Naive thymus-derived CD8-positive, alpha-beta T cell (primary cell): ENCODE results near the gene SLC16A11. TPM values are rescaled to one million over a fixed set of nuclear protein-coding genes. Genes with fewer than 3 reads are reported as not detected.

ENCODE experiments used
- ATAC-seq, 2 donors: fragments of 150-1000 bp; cut with Tn5 transposase in 1 of 2; sonication (Bioruptor Pico), chemical (Tn5 transposase) in 1 of 2; 1 replicate in 1 of 2; 2 replicates in 1 of 2; pipeline ENCODE4 v1.10.0; 2021; ENCODE audit warnings: mild to moderate bottlenecking in 2 of 2, moderate library complexity in 2 of 2
- POLR2A ChIA-PET: fragments of 350-600 bp; sonication (Branson Sonifier 250); formaldehyde crosslinking; loops from one replicate; lab custom pipeline; 2021; ENCODE audit warnings: antibody characterized with exemption; lab: Charles Lee
- DNase-seq, 10 donors: peaks; one replicate each; pipeline versions ENCODE4 v3.0.0 to v3.0.0-alpha.2; 2020 to 2022
- H3K27ac Mint-ChIP-seq, 10 donors: one replicate each; pipeline ENCODE4 v1.8.0; 2020 to 2022; ENCODE audit warnings: mild to moderate bottlenecking in 10 of 10, mixed read lengths in 10 of 10, moderate library complexity in 4 of 10, inconsistent platforms in 1 of 10
- H3K27me3 Mint-ChIP-seq, 5 donors: one replicate each; pipeline ENCODE4 v1.8.0; 2021 to 2022; ENCODE audit warnings: mixed read lengths in 5 of 5
- H3K36me3 Mint-ChIP-seq, 3 donors: one replicate each; pipeline ENCODE4 v1.8.0; 2020 to 2022; ENCODE audit warnings: mixed read lengths in 3 of 3, mild to moderate bottlenecking in 2 of 3, inconsistent platforms in 1 of 3
- H3K4me1 Mint-ChIP-seq, 4 donors: one replicate each; pipeline ENCODE4 v1.8.0; 2021 to 2022; ENCODE audit warnings: mixed read lengths in 4 of 4
- H3K4me3 Mint-ChIP-seq, 10 donors: one replicate each; pipeline ENCODE4 v1.8.0; 2020 to 2022; ENCODE audit warnings: mild to moderate bottlenecking in 10 of 10, mixed read lengths in 10 of 10, moderate library complexity in 6 of 10, inconsistent platforms in 1 of 10
- H3K9me3 Mint-ChIP-seq, 9 donors: one replicate each; pipeline ENCODE4 v1.8.0; 2020 to 2022; ENCODE audit warnings: mixed read lengths in 9 of 9, mild to moderate bottlenecking in 3 of 9, inconsistent platforms in 1 of 9, moderate library complexity in 1 of 9
- polyA plus RNA-seq, 3 donors: library from polyadenylated mRNA; unstranded; fragments of 300-500 nt; fragmentation: Illumina TruSeq; gene quantifications; one replicate each; pipeline ENCODE4 v1.2.3, GENCODE V29; 2021
- total RNA-seq, 8 experiments: library from RNA in 2 of 8; stranded (reverse) in 2 of 8; gene quantifications; one replicate each; pipeline ENCODE4 v1.2.3 and lab custom pipeline; 2021 to 2026

SLC16A11 gene
- total and polyA plus RNA-seq, 5 experiments from 2014 or later: 2.0 to 3.5 (median 2.2) TPM

GRCh38 chr17:7035591-7036368, 8.1 kb downstream of the SLC16A11 start, which contains the start of gene SLC16A13:
Gene SLC16A13 (plus strand): TSS chr17:7036015. CDS start chr17:7036383, 368 bp downstream.
- peaks cover 30 to 71% (median 67%) of the 10 kb centered on the region in 4 donors for H3K4me1 Mint-ChIP-seq
- H3K27ac Mint-ChIP-seq: peak within 1 kb of the TSS; percentile 97 to 99 (median 98)

GRCh38 chr17:7034955-7035590, 8.8 kb downstream of the SLC16A11 start:
- H3K36me3 Mint-ChIP-seq: peaks cover 0 to 1% (median 0%) of the 10 kb centered on the region in 3 donors
- DNase-seq (peak in 6 of 10 donors; percentile 32 to 68 (median 54)), ATAC-seq (peak; percentile 50 to 54)
- H3K4me1 Mint-ChIP-seq: peaks cover 36 to 78% (median 71%) of the 10 kb centered on the region in 4 donors
- peak overlapping the region; percentile 91 to 97 (median 94) for H3K4me3 Mint-ChIP-seq
- POLR2A ChIA-PET: interaction anchor here (0.7 to 3.4 kb wide), 19 partner anchors 10 to 1451 kb away, joined by 3 to 81 read pairs (median 4); partner anchors contain the start of genes ASGR1, BCL6B, C17orf100 and FXR2
- H3K27me3 Mint-ChIP-seq: no peaks in the 10 kb centered on the region
- H3K9me3 Mint-ChIP-seq: no peaks in the 10 kb centered on the region
- H3K27ac Mint-ChIP-seq: peak overlapping the region; percentile 97 to 99 (median 98)

More at GRCh38 chr17:7035591-7036368, 8.1 kb downstream of the SLC16A11 start, which contains the start of gene SLC16A13:
- ATAC-seq: peak; percentile 88 to 91
- H3K36me3 Mint-ChIP-seq: peaks cover 0 to 1% (median 0%) of the 10 kb centered on the region in 3 donors
- peak within 1 kb of the TSS; percentile 91 to 97 (median 94) for H3K4me3 Mint-ChIP-seq
- H3K27me3 Mint-ChIP-seq: no peaks in the 10 kb centered on the region
- POLR2A ChIA-PET: interaction anchor here (0.7 to 3.4 kb wide), 20 partner anchors 10 to 1451 kb away, joined by 3 to 81 read pairs (median 4); partner anchors contain the start of genes ASGR1, BCL6B, C17orf100 and FXR2
- peak; percentile 93 to 99 (median 96) for DNase-seq
- no peaks in the 10 kb centered on the region for H3K9me3 Mint-ChIP-seq

- peak; percentile 56 to 68 for ATAC-seq
- Mint-ChIP-seq H3K36me3 (peaks cover 0 to 1% (median 0%) of the 10 kb centered on the region in 3 donors), H3K4me1 (peaks cover 28 to 53% (median 51%) of the 10 kb centered on the region in 4 donors), H3K27me3 (no peaks in the 10 kb centered on the region), H3K4me3 (peak overlapping the region; percentile 49 to 84 (median 74)), H3K9me3 (no peaks in the 10 kb centered on the region), H3K27ac (peak overlapping the region; percentile 73 to 91 (median 79))
- DNase-seq: peak in 2 of 10 donors; percentile 30 to 38
- POLR2A ChIA-PET: interaction anchor here (0.6 kb wide), 1 partner anchor 13 kb away, joined by 3 read pairs; no protein-coding TSS in a partner anchor
Observed at GRCh38 chr17:7029659-7030058, 14.2 kb downstream of the SLC16A11 start.

GRCh38 chr17:7029096-7029495, 14.8 kb downstream of the SLC16A11 start:
- Mint-ChIP-seq H3K4me3 (peak overlapping the region in 9 of 10 donors; percentile 2 to 81 (median 50)), H3K27ac (peak overlapping the region in 9 of 10 donors; percentile 27 to 85 (median 76)), H3K4me1 (peaks cover 29 to 54% (median 50%) of the 10 kb centered on the region in 4 donors), H3K27me3 (no peaks in the 10 kb centered on the region), H3K36me3 (peaks cover 0 to 1% (median 0%) of the 10 kb centered on the region in 3 donors), H3K9me3 (no peaks in the 10 kb centered on the region)
- DNase-seq (no peak), ATAC-seq (no peak)
- POLR2A ChIA-PET: interaction anchor here (0.6 kb wide), 1 partner anchor 142 kb away, joined by 5 read pairs; no protein-coding TSS in a partner anchor

- Mint-ChIP-seq H3K9me3 (no peaks in the 10 kb centered on the region), H3K36me3 (no peaks in the 10 kb centered on the region), H3K4me3 (no peak overlapping the region), H3K4me1 (peaks cover 34 to 61% (median 54%) of the 10 kb centered on the region in 4 donors), H3K27me3 (peaks cover 0 to 10% (median 0%) of the 10 kb centered on the region in 5 donors), H3K27ac (peak overlapping the region in 1 of 10 donors; percentile 22)
- peak in 1 of 10 donors; percentile 50 for DNase-seq
- ATAC-seq: no peak
- POLR2A ChIA-PET: interaction anchor here (3.0 to 10.3 kb wide), 2 partner anchors 9 to 11 kb away, joined by 9 to 81 read pairs; partner anchors contain the start of gene SLC16A13
Observed at GRCh38 chr17:7027335-7027734, 16.6 kb downstream of the SLC16A11 start.

GRCh38 chr17:7026471-7027115, 17.3 kb downstream of the SLC16A11 start:
- H3K36me3 Mint-ChIP-seq: no peaks in the 10 kb centered on the region
- DNase-seq (peak in 1 of 10 donors; percentile 57), ATAC-seq (no peak)
- H3K27me3 Mint-ChIP-seq: peaks cover 0 to 10% (median 0%) of the 10 kb centered on the region in 5 donors
- no peaks in the 10 kb centered on the region for H3K9me3 Mint-ChIP-seq
- H3K4me1 Mint-ChIP-seq: peaks cover 34 to 62% (median 54%) of the 10 kb centered on the region in 4 donors
- POLR2A ChIA-PET: interaction anchor here (3.0 to 10.3 kb wide), 2 partner anchors 10 to 11 kb away, joined by 9 to 81 read pairs; partner anchors contain the start of gene SLC16A13
- H3K4me3 Mint-ChIP-seq: no peak overlapping the region
- H3K27ac Mint-ChIP-seq: no peak overlapping the region

GRCh38 chr17:7025245-7025644, 18.6 kb downstream of the SLC16A11 start:
- Mint-ChIP-seq H3K36me3 (no peaks in the 10 kb centered on the region), H3K4me1 (peaks cover 35 to 62% (median 54%) of the 10 kb centered on the region in 4 donors), H3K9me3 (no peaks in the 10 kb centered on the region), H3K27me3 (peaks cover 0 to 10% (median 0%) of the 10 kb centered on the region in 5 donors), H3K4me3 (no peak overlapping the region), H3K27ac (peak overlapping the region in 5 of 10 donors; percentile 25 to 93 (median 75))
- no peak for ATAC-seq
- DNase-seq: no peak
- POLR2A ChIA-PET: interaction anchor here (0.7 to 10.3 kb wide), 3 partner anchors 9 to 1471 kb away, joined by 3 to 81 read pairs (median 9); partner anchors contain the start of gene SLC16A13

GRCh38 chr17:7024402-7024785, 19.5 kb downstream of the SLC16A11 start:
- POLR2A ChIA-PET: interaction anchor here (0.9 to 10.3 kb wide), 4 partner anchors 9 to 21 kb away, joined by 5 to 81 read pairs (median 12); partner anchors contain the start of genes RNASEK and SLC16A13
- H3K36me3 Mint-ChIP-seq: no peaks in the 10 kb centered on the region
- H3K27ac Mint-ChIP-seq: peak overlapping the region in 6 of 10 donors; percentile 34 to 93 (median 72)

GRCh38 chr17:7023576-7024401, 20.1 kb downstream of the SLC16A11 start:
- DNase-seq: peak; percentile 83 to 94 (median 90)

More at GRCh38 chr17:7024402-7024785, 19.5 kb downstream of the SLC16A11 start:
- DNase-seq: no peak
- Mint-ChIP-seq H3K27me3 (peaks cover 0 to 10% (median 0%) of the 10 kb centered on the region in 5 donors), H3K9me3 (no peaks in the 10 kb centered on the region), H3K4me3 (peak overlapping the region in 1 of 10 donors; percentile 80), H3K4me1 (peaks cover 29 to 56% (median 46%) of the 10 kb centered on the region in 4 donors)
- ATAC-seq: no peak

GRCh38 chr17:7022781-7023571, 20.9 kb downstream of the SLC16A11 start, which contains the start of gene BCL6B:
Gene BCL6B (plus strand): TSS chr17:7023050. CDS start chr17:7023672, 622 bp downstream.
- Mint-ChIP-seq H3K4me3 (peak within 1 kb of the TSS; percentile 67 to 84 (median 77)), H3K4me1 (peaks cover 25 to 61% (median 44%) of the 10 kb centered on the region in 4 donors), H3K9me3 (no peaks in the 10 kb centered on the region), H3K27ac (peak within 1 kb of the TSS in 9 of 10 donors; percentile 38 to 93 (median 90)), H3K36me3 (peaks cover 0 to 2% (median 0%) of the 10 kb centered on the region in 3 donors), H3K27me3 (peaks cover 0 to 10% (median 0%) of the 10 kb centered on the region in 5 donors)
- DNase-seq (no peak), ATAC-seq (no peak)
- POLR2A ChIA-PET: interaction anchor here (1.5 to 10.3 kb wide), 4 partner anchors 10 to 23 kb away, joined by 6 to 81 read pairs (median 16); partner anchors contain the start of genes RNASEK and SLC16A13

More at GRCh38 chr17:7023576-7024401, 20.1 kb downstream of the SLC16A11 start:
- Mint-ChIP-seq H3K36me3 (peaks cover 0 to 1% (median 0%) of the 10 kb centered on the region in 3 donors), H3K27ac (peak overlapping the region in 9 of 10 donors; percentile 38 to 93 (median 90)), H3K4me1 (peaks cover 23 to 56% (median 41%) of the 10 kb centered on the region in 4 donors), H3K9me3 (no peaks in the 10 kb centered on the region), H3K27me3 (peaks cover 0 to 10% (median 0%) of the 10 kb centered on the region in 5 donors), H3K4me3 (peak overlapping the region; percentile 67 to 84 (median 77))
- POLR2A ChIA-PET: interaction anchor here (0.9 to 10.3 kb wide), 4 partner anchors 9 to 22 kb away, joined by 5 to 81 read pairs (median 12); partner anchors contain the start of genes RNASEK and SLC16A13
- ATAC-seq: peak; percentile 78 to 82
